ENCODE data around the gene KCNJ6. TPM values are rescaled to one million over a fixed set of nuclear protein-coding genes. Genes with fewer than 3 reads are reported as not detected.

The KCNJ6 gene
- polyA plus RNA-seq, 1 of the 3 experiments (the other 2 are of a cell fraction): not detected

- DNase-seq: no peak
- H3K4me2 ChIP-seq: no peak overlapping the region
- no peaks in the 10 kb centered on the region for H3K9me2 ChIP-seq
- ChIA-PET CTCF (interaction anchor here (1.2 kb wide), 1 partner anchor 10 kb away, joined by 3 read pairs; no protein-coding TSS in a partner anchor), POLR2A (no interaction called here)
- no peak overlapping the region for H3K27ac ChIP-seq (ENCODE audit: low read depth in 2 of 2, low read length in 1 of 2)
- H4K20me1 ChIP-seq (ENCODE audit: insufficient read depth): no peaks in the 10 kb centered on the region
- H3K36me3 ChIP-seq (replicated peaks in 1 of 2; ENCODE audit: control insufficient read depth in 1 of 2, insufficient read depth in 2 of 2, low read length in 1 of 2): no peaks in the 10 kb centered on the region
- no peak overlapping the region for H3K4me3 ChIP-seq (ENCODE audit: low read depth in 2 of 2, low read length in 1 of 2)
- no peak overlapping the region for H3K9ac ChIP-seq
- no peaks in the 10 kb centered on the region for H3K27me3 ChIP-seq (ENCODE audit: insufficient read depth)
- H2AFZ ChIP-seq (ENCODE audit: low read depth): no peak overlapping the region
- no peaks in the 10 kb centered on the region for H3K79me2 ChIP-seq (ENCODE audit: insufficient read depth)
- no peaks in the 10 kb centered on the region for H3F3A ChIP-seq (replicated peaks; ENCODE audit: insufficient read depth)
- TF ChIP-seq ZBTB33 (IDR thresholded peaks at IDR 0.05; ENCODE audit: borderline replicate concordance, low read depth): no peak
- TF ChIP-seq NFIC (IDR thresholded peaks at IDR 0.05; ENCODE audit: borderline replicate concordance): no peak
- no peak for TF ChIP-seq IRF3 (IDR thresholded peaks at IDR 0.05; ENCODE audit: low read depth, low read length)
- no peak for TF ChIP-seq SMC3 (IDR thresholded peaks at IDR 0.05; ENCODE audit: low read depth, low read length)
- no peak for TF ChIP-seq MAX (IDR thresholded peaks at IDR 0.05; ENCODE audit: low read depth)
- TF ChIP-seq FOSL2 (IDR thresholded peaks at IDR 0.05; ENCODE audit: borderline replicate concordance, low read depth): no peak
- TF ChIP-seq TCF12 (IDR thresholded peaks at IDR 0.05): no peak
- no peak for TF ChIP-seq ELF1 (IDR thresholded peaks at IDR 0.05)
- no peak for TF ChIP-seq RFX5 (IDR thresholded peaks at IDR 0.05; ENCODE audit: low read length)
- TF ChIP-seq FOXJ3 (CRISPR knock-in tag; IDR thresholded peaks at IDR 0.05): no peak
- TF ChIP-seq MXI1 (IDR thresholded peaks at IDR 0.05; ENCODE audit: low read depth, low read length): no peak
- no peaks in the 10 kb centered on the region for H3K9me3 ChIP-seq
- no peaks in the 10 kb centered on the region for H3K4me1 ChIP-seq (ENCODE audit: control insufficient read depth in 1 of 2, insufficient read depth in 2 of 2, low read depth in 1 of 2, low read length in 1 of 2)
- 3% methylated on average over 2 of the region's 2 CpGs for WGBS (ENCODE audit: low lambda C conversion rate)
Measured at GRCh38 chr21:37870221-37870620, 46.0 kb downstream of the KCNJ6 start.

- Histone ChIP-seq H3K9me3 (no peaks in the 10 kb centered on the region), H3K36me3 (replicated peaks in 1 of 2; ENCODE audit: control insufficient read depth in 1 of 2, insufficient read depth in 2 of 2, low read length in 1 of 2) (no peaks in the 10 kb centered on the region), H3K4me2 (no peak overlapping the region), H3K4me1 (ENCODE audit: control insufficient read depth in 1 of 2, insufficient read depth in 2 of 2, low read depth in 1 of 2, low read length in 1 of 2) (no peaks in the 10 kb centered on the region), H3K79me2 (ENCODE audit: insufficient read depth) (no peaks in the 10 kb centered on the region), H3K4me3 (ENCODE audit: low read depth in 2 of 2, low read length in 1 of 2) (no peak overlapping the region), H2AFZ (ENCODE audit: low read depth) (no peak overlapping the region), H4K20me1 (ENCODE audit: insufficient read depth) (no peaks in the 10 kb centered on the region), H3K27ac (ENCODE audit: low read depth in 2 of 2, low read length in 1 of 2) (no peak overlapping the region), H3F3A (replicated peaks; ENCODE audit: insufficient read depth) (no peaks in the 10 kb centered on the region), H3K27me3 (ENCODE audit: insufficient read depth) (no peaks in the 10 kb centered on the region), H3K9me2 (no peaks in the 10 kb centered on the region), H3K9ac (no peak overlapping the region)
- CTCF ChIA-PET: interaction anchor here (1.2 kb wide), 1 partner anchor 11 kb away, joined by 3 read pairs; no protein-coding TSS in a partner anchor
- DNase-seq: no peak
- POLR2A ChIA-PET: no interaction called here
- no peak for TF ChIP-seq RAD21 (IDR thresholded peaks at IDR 0.05; ENCODE audit: low read length)
- no peak for TF ChIP-seq GATA2 (CRISPR knock-in tag; IDR thresholded peaks at IDR 0.05)
- TF ChIP-seq EP300 (IDR thresholded peaks at IDR 0.05; ENCODE audit: borderline replicate concordance in 1 of 2, low read depth in 1 of 2, low read length in 1 of 2): no peak
- TF ChIP-seq CHD2 (IDR thresholded peaks at IDR 0.05; ENCODE audit: low read length, partially characterized antibody): no peak
- TF ChIP-seq TCF12 (IDR thresholded peaks at IDR 0.05): no peak
- TF ChIP-seq ELF1 (IDR thresholded peaks at IDR 0.05): no peak
- no peak for TF ChIP-seq TAF1 (IDR thresholded peaks at IDR 0.05; ENCODE audit: borderline replicate concordance, low read depth, low read length)
- no peak for TF ChIP-seq EZH2phosphoT487 (IDR thresholded peaks at IDR 0.05; ENCODE audit: borderline replicate concordance, low read depth)
- TF ChIP-seq IRF3 (IDR thresholded peaks at IDR 0.05; ENCODE audit: low read depth, low read length): no peak
- no peak for TF ChIP-seq FOXJ3 (CRISPR knock-in tag; IDR thresholded peaks at IDR 0.05)
- TF ChIP-seq POLR2AphosphoS5 (IDR thresholded peaks at IDR 0.05; ENCODE audit: low read depth, low read length): no peak
- TF ChIP-seq MAX (IDR thresholded peaks at IDR 0.05; ENCODE audit: low read depth): no peak
- no peak for TF ChIP-seq CTCF (IDR thresholded peaks at IDR 0.05)
- TF ChIP-seq USF1 (IDR thresholded peaks at IDR 0.05; ENCODE audit: borderline replicate concordance, low read depth): no peak
- TF ChIP-seq JUND (IDR thresholded peaks at IDR 0.05): no peak
- TF ChIP-seq YY1 (IDR thresholded peaks at IDR 0.05; ENCODE audit: low read depth): no peak
Measured at GRCh38 chr21:37869661-37870060, 46.6 kb downstream of the KCNJ6 start.
